Neural cell (in vitro differentiated cells): ENCODE data around the gene NFKBIL1. TPM values are rescaled to one million over a fixed set of nuclear protein-coding genes. Genes with fewer than 3 reads are reported as not detected.
A peak's percentile ranks its signal among the peaks of the same experiment; 100 is the strongest.

Source experiments
- H2AFZ ChIP-seq: fragments of 200-600, 300-800 bp; sonication (generic), shearing (Covaris generic); 2 replicates; pipeline ENCODE4 v1.6.0; 2014; ENCODE audit warnings: low read depth, mild to moderate bottlenecking, antibody characterized with exemption, low read length, moderate library complexity
- H3F3A ChIP-seq: fragments of 200-600 bp; shearing (Covaris generic); 2 replicates; pipeline ENCODE4 v1.6.1; 2016; ENCODE audit warnings: mild to moderate bottlenecking, moderate library complexity, mixed read lengths, antibody characterized with exemption, low read length; ENCODE audit not compliant: insufficient read depth, poor library complexity, severe bottlenecking
- H3K27ac ChIP-seq: fragments of 200-600, 300-800 bp; sonication (generic), shearing (Covaris generic); 2 replicates; pipeline ENCODE4 v1.5.1; 2014; ENCODE audit warnings: mild to moderate bottlenecking, low read length, moderate library complexity
- H3K27me3 ChIP-seq: fragments of 300-800, 200-600 bp; sonication (generic), shearing (Covaris generic); 2 replicates; pipeline ENCODE4 v1.6.0; 2014; ENCODE audit warnings: mild to moderate bottlenecking, low read depth, low read length, moderate library complexity; ENCODE audit not compliant: insufficient read depth
- H3K36me3 ChIP-seq: fragments of 300-800, 200-600 bp; sonication (generic), shearing (Covaris generic); 2 replicates; pipeline ENCODE4 v1.5.1; 2014; ENCODE audit warnings: mild to moderate bottlenecking, antibody characterized with exemption, low read length, moderate library complexity; ENCODE audit not compliant: insufficient read depth
- H3K4me2 ChIP-seq: fragments of 300-800, 200-600 bp; sonication (generic), shearing (Covaris generic); 2 replicates; pipeline ENCODE4 v1.6.0; 2014; ENCODE audit warnings: mild to moderate bottlenecking, low read length
- H3K4me3 ChIP-seq: fragments of 300-800, 200-600 bp; sonication (generic), shearing (Covaris generic); 2 replicates; pipeline ENCODE4 v1.5.1; 2014; ENCODE audit warnings: mild to moderate bottlenecking, low read length, moderate library complexity
- H3K79me2 ChIP-seq: fragments of 200-600 bp; shearing (Covaris generic); replicated peaks from 2 replicates; pipeline ENCODE4 v1.6.0; 2014; ENCODE audit warnings: mild to moderate bottlenecking, low read length, moderate library complexity; ENCODE audit not compliant: insufficient read depth
- H3K9ac ChIP-seq: fragments of 300-800, 200-600 bp; sonication (generic), shearing (Covaris generic); 2 replicates; pipeline ENCODE4 v1.6.1; 2016; ENCODE audit warnings: mild to moderate bottlenecking, low read length, mixed read lengths
- H3K9me2 ChIP-seq: fragments of 200-600 bp; shearing (Covaris generic); 2 replicates; pipeline ENCODE4 v1.6.1; 2016; ENCODE audit warnings: mild to moderate bottlenecking, low read length, mixed read lengths; ENCODE audit not compliant: insufficient read depth
- H3K9me3 ChIP-seq: fragments of 200-600, 300-800 bp; sonication (generic), shearing (Covaris generic); 2 replicates; pipeline ENCODE4 v1.6.1; 2016; ENCODE audit warnings: mild to moderate bottlenecking, mixed run types, low read length, moderate library complexity, mixed read lengths
- H4K20me1 ChIP-seq: fragments of 200-600 bp; shearing (Covaris generic); 2 replicates; pipeline ENCODE4 v1.6.1; 2016; ENCODE audit warnings: mild to moderate bottlenecking, mixed run types; ENCODE audit not compliant: insufficient read depth
- CTCF ChIP-seq: fragments of 450-650 bp; IDR thresholded peaks from 2 replicates; pipeline ENCODE4 v1.5.1; 2014; ENCODE audit warnings: antibody characterized with exemption, mild to moderate bottlenecking, moderate library complexity; ENCODE audit not compliant: poor library complexity, severe bottlenecking
- EP300 ChIP-seq: fragments of 450-650 bp; conservative IDR thresholded peaks from 2 replicates; pipeline ENCODE4 v1.6.1; 2014; ENCODE audit warnings: antibody characterized with exemption, mild to moderate bottlenecking, moderate library complexity; ENCODE audit not compliant: poor library complexity, severe bottlenecking
- EZH2 ChIP-seq: fragments of 200-600, 300-800 bp; shearing (Covaris generic), sonication (generic); IDR thresholded peaks from 2 replicates; pipeline ENCODE4 v1.6.1; 2014; ENCODE audit warnings: antibody characterized with exemption, low read length, borderline replicate concordance, mild to moderate bottlenecking; ENCODE audit not compliant: insufficient read depth, poor library complexity, severe bottlenecking
- MXI1 ChIP-seq: fragments of 450-650 bp; conservative IDR thresholded peaks from 2 replicates; pipeline ENCODE4 v1.6.1; 2014; ENCODE audit warnings: antibody characterized with exemption, mild to moderate bottlenecking; ENCODE audit not compliant: poor library complexity, severe bottlenecking
- POLR2AphosphoS5 ChIP-seq: IDR thresholded peaks from 2 replicates; pipeline ENCODE4 v1.6.1; 2012
- RAD21 ChIP-seq: fragments of 450-650 bp; conservative IDR thresholded peaks from 2 replicates; pipeline ENCODE4 v1.6.1; 2014; ENCODE audit warnings: antibody characterized with exemption, mild to moderate bottlenecking, moderate library complexity
- REST ChIP-seq: IDR thresholded peaks from 2 replicates; pipeline ENCODE4 v1.6.1; 2012; ENCODE audit warnings: borderline replicate concordance
- SMC3 ChIP-seq: fragments of 450-650 bp; conservative IDR thresholded peaks from 2 replicates; pipeline ENCODE4 v1.6.1; 2014; ENCODE audit warnings: antibody characterized with exemption, mild to moderate bottlenecking, moderate library complexity; ENCODE audit not compliant: poor library complexity
- TAF1 ChIP-seq: IDR thresholded peaks from 2 replicates; pipeline ENCODE4 v1.6.1; 2012; ENCODE audit warnings: low read depth
- polyA plus RNA-seq: library from polyadenylated mRNA; depleted of rRNA; stranded (reverse); fragments of >200 nt; gene quantifications from 2 replicates; pipeline ENCODE4 v1.2.3, GENCODE V29; 2014

Gene NFKBIL1
- polyA plus RNA-seq, 1 donor from 2014 or later: 88.7 TPM

- no peak overlapping the region for H2AFZ ChIP-seq
- TF ChIP-seq REST (no peak), MXI1 (no peak), RAD21 (no peak), CTCF (no peak), EZH2 (no peak), TAF1 (no peak), SMC3 (no peak), EP300 (no peak), POLR2AphosphoS5 (no peak)
- H4K20me1 ChIP-seq: no peaks in the 10 kb centered on the region
- H3K9ac ChIP-seq: no peak overlapping the region
- no peaks in the 10 kb centered on the region for H3K9me3 ChIP-seq
- H3K4me3 ChIP-seq: no peak overlapping the region
- H3K4me2 ChIP-seq: no peak overlapping the region
- no peaks in the 10 kb centered on the region for H3K9me2 ChIP-seq
- H3K79me2 ChIP-seq: no peaks in the 10 kb centered on the region
- H3K27ac ChIP-seq: no peak overlapping the region
- H3K36me3 ChIP-seq: no peaks in the 10 kb centered on the region
- no peaks in the 10 kb centered on the region for H3F3A ChIP-seq
- H3K27me3 ChIP-seq: no peaks in the 10 kb centered on the region
These were observed 45.0 kb downstream of the NFKBIL1 start for GRCh38 chr6:31592396-31592771.

GRCh38 chr6:31597006-31597405, 49.6 kb downstream of the NFKBIL1 start:
- Histone ChIP-seq H3K79me2 (no peaks in the 10 kb centered on the region), H3K36me3 (no peaks in the 10 kb centered on the region), H3K4me2 (no peak overlapping the region), H3K27me3 (no peaks in the 10 kb centered on the region), H3K27ac (no peak overlapping the region), H3F3A (no peaks in the 10 kb centered on the region), H3K4me3 (no peak overlapping the region), H3K9ac (no peak overlapping the region), H3K9me3 (no peaks in the 10 kb centered on the region), H2AFZ (no peak overlapping the region), H4K20me1 (no peaks in the 10 kb centered on the region), H3K9me2 (no peaks in the 10 kb centered on the region)
- TF ChIP-seq CTCF: peak; percentile 35
- no peak for TF ChIP-seq TAF1
